ENCODE results near the gene HARBI1.

The HARBI1 gene

GRCh38 chr11:46617134-46617971 is at the start of gene HARBI1, which contains the start of gene ATG13:
TSS of gene HARBI1 (minus strand) at chr11:46617227. CDS start at chr11:46616237, 990 bp downstream.
TSS of gene ATG13 (plus strand) at chr11:46617553. CDS start at chr11:46644292, 26,739 bp downstream.
- peak; percentile 56 for DNase-seq (ENCODE audit: extremely low read depth, low read depth)
- TF ChIP-seq CTCF (IDR thresholded peaks at IDR 0.05; ENCODE audit: low read depth, low read length) = peak; percentile 87

GRCh38 chr11:46666516-46666915 is 49.5 kb upstream of the HARBI1 start:
- no peak for DNase-seq (ENCODE audit: extremely low read depth, low read depth)
- TF ChIP-seq CTCF (IDR thresholded peaks at IDR 0.05; ENCODE audit: low read depth, low read length) = no peak

GRCh38 chr11:46665356-46665755 is 48.3 kb upstream of the HARBI1 start:
- no peak for DNase-seq (ENCODE audit: extremely low read depth, low read depth)
- TF ChIP-seq CTCF (IDR thresholded peaks at IDR 0.05; ENCODE audit: low read depth, low read length) = no peak

- no peak for TF ChIP-seq CTCF (IDR thresholded peaks at IDR 0.05; ENCODE audit: low read depth, low read length)
- no peak for DNase-seq (ENCODE audit: extremely low read depth, low read depth)
Measured at GRCh38 chr11:46664612-46665011, 47.6 kb upstream of the HARBI1 start.

- no peak for TF ChIP-seq CTCF (IDR thresholded peaks at IDR 0.05; ENCODE audit: low read depth, low read length)
- no peak for DNase-seq (ENCODE audit: extremely low read depth, low read depth)
Measured at GRCh38 chr11:46663277-46663940, 46.4 kb upstream of the HARBI1 start.

GRCh38 chr11:46662366-46662765 is 45.3 kb upstream of the HARBI1 start:
- DNase-seq (ENCODE audit: extremely low read depth, low read depth) = no peak
- no peak for TF ChIP-seq CTCF (IDR thresholded peaks at IDR 0.05; ENCODE audit: low read depth, low read length)

- DNase-seq (ENCODE audit: extremely low read depth, low read depth) = no peak
- TF ChIP-seq CTCF (IDR thresholded peaks at IDR 0.05; ENCODE audit: low read depth, low read length) = no peak
Measured at GRCh38 chr11:46661836-46662235, 44.8 kb upstream of the HARBI1 start.

All from AG09319 (cell line).